Activated CD4-positive, alpha-beta T cell treated with anti-CD3 and anti-CD28 coated beads for 36 hours (primary cell): ENCODE results near the gene EPB41L5. TPM values are rescaled to one million over a fixed set of nuclear protein-coding genes. Genes with fewer than 3 reads are reported as not detected.
"Not testable (repeated sequence)": the region's sequence is repeated elsewhere in the genome, so short reads cannot be mapped to it uniquely, and the experiment has no call there.

Experiments
- ATAC-seq: fragments of 200-7000 bp; cut with Tn5 transposase; one replicate; pipeline ENCODE4 v1.10.0; 2021; ENCODE audit warnings: mild to moderate bottlenecking, moderate library complexity
- CTCF ChIA-PET: fragments of 350-600 bp; sonication (Branson Sonifier 250); formaldehyde crosslinking; loops from one replicate; lab custom pipeline; 2021; ENCODE audit warnings: antibody characterized with exemption; lab: Charles Lee
- POLR2A ChIA-PET: fragments of 350-600 bp; sonication (Branson Sonifier 250); formaldehyde crosslinking; loops from one replicate; lab custom pipeline; 2021; ENCODE audit warnings: antibody characterized with exemption, inconsistent platforms; lab: Charles Lee
- DNase-seq: peaks from one replicate; pipeline ENCODE4 v3.0.0-alpha.2; 2020
- H3K27ac Mint-ChIP-seq: one replicate; pipeline ENCODE4 v1.8.0; 2021; ENCODE audit warnings: mixed read lengths
- H3K27me3 Mint-ChIP-seq: one replicate; pipeline ENCODE4 v1.8.0; 2021; ENCODE audit warnings: mixed read lengths
- H3K36me3 Mint-ChIP-seq: one replicate; pipeline ENCODE4 v1.8.0; 2021; ENCODE audit warnings: low read depth, mixed read lengths
- H3K4me1 Mint-ChIP-seq: one replicate; pipeline ENCODE4 v1.8.0; 2021; ENCODE audit warnings: mixed read lengths
- H3K4me3 Mint-ChIP-seq: one replicate; pipeline ENCODE4 v1.8.0; 2021; ENCODE audit warnings: mild to moderate bottlenecking, moderate library complexity, mixed read lengths
- H3K9me3 Mint-ChIP-seq: one replicate; pipeline ENCODE4 v1.8.0; 2021; ENCODE audit warnings: low read depth, mixed read lengths
- intact Hi-C, 2 experiments: fragments of 100-400 bp; cut with DNase I in 1 of 2; cut with micrococcal nuclease in 1 of 2; formaldehyde crosslinking; loops; one replicate each; pipeline versions ENCODE4 v1.14.2 to v1.15.1; 2022 to 2024; cut with DNase I, micrococcal nuclease
- total RNA-seq, 2 experiments: library from RNA; stranded (reverse); gene quantifications; one replicate each; pipeline ENCODE4 v1.2.3, GENCODE V29; 2021

EPB41L5 gene
- total RNA-seq, 2 experiments from 2014 or later: 2.2 to 2.4 TPM

DNA sequence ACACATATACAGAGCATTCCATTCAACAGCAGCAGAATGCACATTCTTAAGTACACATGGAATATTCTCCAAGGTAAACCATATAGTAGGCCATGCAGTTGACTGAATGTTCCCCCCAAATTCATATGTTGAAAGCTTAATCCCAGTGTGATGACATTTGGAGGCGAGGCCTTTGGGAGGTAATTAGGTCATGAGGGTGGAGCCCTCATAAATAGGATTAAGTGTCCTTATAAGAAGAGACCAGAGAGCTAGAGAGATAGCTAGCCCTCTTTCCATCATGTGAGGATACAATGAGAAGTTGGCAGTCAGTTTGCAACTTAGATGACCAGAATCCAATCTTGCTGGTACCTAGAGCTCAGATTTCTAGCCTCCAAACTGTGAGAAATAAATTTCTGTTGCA, 182.7 kb downstream of the EPB41L5 start:
- no peak overlapping the region for H3K4me3 Mint-ChIP-seq
- H3K27me3 Mint-ChIP-seq: no peaks in the 10 kb centered on the region
- ATAC-seq (no peak), DNase-seq (no peak)
- POLR2A ChIA-PET: no interaction called here
- H3K36me3 Mint-ChIP-seq: peaks cover 7% of the 10 kb centered on the region
- no peaks in the 10 kb centered on the region for H3K4me1 Mint-ChIP-seq
- peaks cover 24% of the 10 kb centered on the region for H3K9me3 Mint-ChIP-seq
- intact Hi-C loops: no loop called here
- CTCF ChIA-PET: interaction anchor here (0.7 to 1.6 kb wide), 2 partner anchors 19 to 85 kb away, joined by 4 to 6 read pairs; no protein-coding TSS in a partner anchor
- H3K27ac Mint-ChIP-seq: no peak overlapping the region

GRCh38 chr2:120199817-120200459, 187.1 kb downstream of the EPB41L5 start:
- ATAC-seq, H3K4me1 Mint-ChIP-seq, H3K36me3 Mint-ChIP-seq, H3K27ac Mint-ChIP-seq, H3K27me3 Mint-ChIP-seq, DNase-seq, H3K4me3 Mint-ChIP-seq: not testable (repeated sequence)
- intact Hi-C loops: loop anchor here in 1 of 2 experiments (10.0 kb wide), 1 partner anchor 485 kb away; no protein-coding TSS in a partner anchor
- ChIA-PET POLR2A (interaction anchor here (0.5 kb wide), 1 partner anchor 8 kb away, joined by 3 read pairs; no protein-coding TSS in a partner anchor), CTCF (interaction anchor here (0.6 kb wide), 3 partner anchors 24 to 313 kb away, joined by 3 read pairs; no protein-coding TSS in a partner anchor)
- peaks cover 11% of the 10 kb centered on the region for H3K9me3 Mint-ChIP-seq

GRCh38 chr2:120203251-120204021, 190.6 kb downstream of the EPB41L5 start:
- H3K9me3 Mint-ChIP-seq: peaks cover 3% of the 10 kb centered on the region
- CTCF ChIA-PET: interaction anchor here (0.7 to 1.1 kb wide), 4 partner anchors 29 to 463 kb away, joined by 3 to 6 read pairs (median 3); no protein-coding TSS in a partner anchor
- H3K36me3 Mint-ChIP-seq: no peaks in the 10 kb centered on the region
- no peak overlapping the region for H3K27ac Mint-ChIP-seq
- ATAC-seq (no peak), DNase-seq (no peak)
- POLR2A ChIA-PET: no interaction called here
- no peak overlapping the region for H3K4me3 Mint-ChIP-seq
- intact Hi-C loops: loop anchor here in 1 of 2 experiments (10.0 kb wide), 1 partner anchor 481 kb away; no protein-coding TSS in a partner anchor
- no peaks in the 10 kb centered on the region for H3K27me3 Mint-ChIP-seq
- H3K4me1 Mint-ChIP-seq: no peaks in the 10 kb centered on the region

DNA sequence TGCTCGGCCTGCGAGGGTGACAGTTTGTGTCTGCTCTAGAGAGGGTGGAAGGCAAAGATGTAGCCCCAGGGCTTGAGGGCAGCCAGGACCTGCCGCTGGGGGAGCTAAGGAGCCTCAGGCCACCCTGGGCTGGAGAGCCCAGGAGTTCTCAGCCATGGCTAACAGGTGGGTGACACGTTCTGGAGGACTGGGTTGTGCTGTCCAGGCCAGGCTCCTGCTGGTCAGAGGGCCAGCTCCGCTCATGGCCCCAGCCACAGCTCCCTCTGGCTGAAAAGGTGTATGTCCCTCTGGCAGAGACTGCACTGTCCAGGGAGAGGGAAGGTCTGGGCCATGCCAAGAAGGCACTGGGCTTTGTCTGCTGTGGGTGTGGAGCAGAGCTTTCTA, 191.1 kb downstream of the EPB41L5 start:
- Mint-ChIP-seq H3K4me1 (no peaks in the 10 kb centered on the region), H3K36me3 (no peaks in the 10 kb centered on the region)
- ATAC-seq: no peak

DNA sequence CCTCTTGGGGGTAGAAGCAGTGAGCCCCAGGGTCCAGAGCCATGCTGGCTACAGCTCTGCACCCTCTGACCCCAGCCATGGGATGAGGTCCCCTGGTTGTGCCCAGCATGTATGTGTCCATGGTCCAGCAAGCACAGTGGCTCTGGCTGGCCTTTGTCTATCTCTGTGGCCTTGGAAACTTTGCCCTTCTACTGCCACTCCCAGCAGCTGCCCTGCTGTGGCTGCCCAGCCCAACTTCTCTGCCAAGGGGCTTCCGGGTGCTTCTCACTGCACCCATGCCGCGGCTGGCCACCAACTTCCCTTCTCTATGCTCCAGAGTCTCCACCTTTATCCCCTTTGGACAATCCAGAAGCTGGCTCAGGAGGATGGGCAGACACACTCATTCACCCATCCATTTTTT, 191.5 kb downstream of the EPB41L5 start:
- Mint-ChIP-seq H3K36me3 (no peaks in the 10 kb centered on the region), H3K27me3 (no peaks in the 10 kb centered on the region), H3K9me3 (no peaks in the 10 kb centered on the region), H3K4me1 (no peaks in the 10 kb centered on the region), H3K4me3 (no peak overlapping the region), H3K27ac (no peak overlapping the region)
- intact Hi-C loops: loop anchor here in 1 of 2 experiments (10.0 kb wide), 1 partner anchor 480 kb away; no protein-coding TSS in a partner anchor
- ChIA-PET POLR2A (no interaction called here), CTCF (interaction anchor here (1.0 to 1.7 kb wide), 4 partner anchors 29 to 109 kb away, joined by 3 to 6 read pairs (median 4); no protein-coding TSS in a partner anchor)
- ATAC-seq: no peak
- no peak for DNase-seq

More for the DNA sequence above, 191.1 kb downstream of the EPB41L5 start:
- Mint-ChIP-seq H3K27me3 (no peaks in the 10 kb centered on the region), H3K4me3 (no peak overlapping the region), H3K9me3 (no peaks in the 10 kb centered on the region), H3K27ac (no peak overlapping the region)
- POLR2A ChIA-PET: no interaction called here
- no peak for DNase-seq
- intact Hi-C loops: loop anchor here in 1 of 2 experiments (10.0 kb wide), 1 partner anchor 481 kb away; no protein-coding TSS in a partner anchor
- CTCF ChIA-PET: interaction anchor here (1.1 to 1.2 kb wide), 3 partner anchors 107 to 463 kb away, joined by 3 to 6 read pairs (median 4); no protein-coding TSS in a partner anchor

GRCh38 chr2:120204945-120205670, 192.2 kb downstream of the EPB41L5 start:
- Mint-ChIP-seq H3K9me3 (no peaks in the 10 kb centered on the region), H3K27me3 (no peaks in the 10 kb centered on the region), H3K27ac (no peak overlapping the region), H3K36me3 (no peaks in the 10 kb centered on the region), H3K4me3 (no peak overlapping the region), H3K4me1 (peaks cover 3% of the 10 kb centered on the region)
- CTCF ChIA-PET: interaction anchor here (1.0 to 1.7 kb wide), 3 partner anchors 30 to 108 kb away, joined by 3 to 5 read pairs (median 4); no protein-coding TSS in a partner anchor
- ATAC-seq (no peak), DNase-seq (no peak)
- intact Hi-C loops: loop anchor here in 1 of 2 experiments (10.0 kb wide), 1 partner anchor 480 kb away; no protein-coding TSS in a partner anchor
- POLR2A ChIA-PET: no interaction called here

GRCh38 chr2:120206022-120206581, 193.2 kb downstream of the EPB41L5 start:
- Mint-ChIP-seq H3K36me3 (no peaks in the 10 kb centered on the region), H3K4me1 (peaks cover 4% of the 10 kb centered on the region), H3K27ac (no peak overlapping the region), H3K9me3 (no peaks in the 10 kb centered on the region), H3K4me3 (no peak overlapping the region), H3K27me3 (no peaks in the 10 kb centered on the region)
- peak; percentile 80 for ATAC-seq
- ChIA-PET POLR2A (no interaction called here), CTCF (interaction anchor here (1.0 to 1.7 kb wide), 3 partner anchors 10 to 107 kb away, joined by 3 to 5 read pairs (median 3); no protein-coding TSS in a partner anchor)
- intact Hi-C loops: loop anchor here (1.0 to 10.0 kb wide), 2 partner anchors 107 to 479 kb away; no protein-coding TSS in a partner anchor
- peak; percentile 75 for DNase-seq

GRCh38 chr2:120208381-120209353, 195.8 kb downstream of the EPB41L5 start:
- ChIA-PET POLR2A (interaction anchor here (0.8 kb wide), 1 partner anchor 9 kb away, joined by 3 read pairs; no protein-coding TSS in a partner anchor), CTCF (interaction anchor here (0.7 to 1.4 kb wide), 3 partner anchors 10 to 628 kb away, joined by 3 to 4 read pairs (median 4); no protein-coding TSS in a partner anchor)
- peaks cover 4% of the 10 kb centered on the region for H3K4me1 Mint-ChIP-seq
- DNase-seq (no peak), ATAC-seq (no peak)
- H3K36me3 Mint-ChIP-seq: no peaks in the 10 kb centered on the region
- H3K27ac Mint-ChIP-seq: no peak overlapping the region
- intact Hi-C loops: loop anchor here in 1 of 2 experiments (10.0 kb wide), 1 partner anchor 476 kb away; no protein-coding TSS in a partner anchor
- H3K27me3 Mint-ChIP-seq: no peaks in the 10 kb centered on the region
- no peaks in the 10 kb centered on the region for H3K9me3 Mint-ChIP-seq
- H3K4me3 Mint-ChIP-seq: no peak overlapping the region

DNA sequence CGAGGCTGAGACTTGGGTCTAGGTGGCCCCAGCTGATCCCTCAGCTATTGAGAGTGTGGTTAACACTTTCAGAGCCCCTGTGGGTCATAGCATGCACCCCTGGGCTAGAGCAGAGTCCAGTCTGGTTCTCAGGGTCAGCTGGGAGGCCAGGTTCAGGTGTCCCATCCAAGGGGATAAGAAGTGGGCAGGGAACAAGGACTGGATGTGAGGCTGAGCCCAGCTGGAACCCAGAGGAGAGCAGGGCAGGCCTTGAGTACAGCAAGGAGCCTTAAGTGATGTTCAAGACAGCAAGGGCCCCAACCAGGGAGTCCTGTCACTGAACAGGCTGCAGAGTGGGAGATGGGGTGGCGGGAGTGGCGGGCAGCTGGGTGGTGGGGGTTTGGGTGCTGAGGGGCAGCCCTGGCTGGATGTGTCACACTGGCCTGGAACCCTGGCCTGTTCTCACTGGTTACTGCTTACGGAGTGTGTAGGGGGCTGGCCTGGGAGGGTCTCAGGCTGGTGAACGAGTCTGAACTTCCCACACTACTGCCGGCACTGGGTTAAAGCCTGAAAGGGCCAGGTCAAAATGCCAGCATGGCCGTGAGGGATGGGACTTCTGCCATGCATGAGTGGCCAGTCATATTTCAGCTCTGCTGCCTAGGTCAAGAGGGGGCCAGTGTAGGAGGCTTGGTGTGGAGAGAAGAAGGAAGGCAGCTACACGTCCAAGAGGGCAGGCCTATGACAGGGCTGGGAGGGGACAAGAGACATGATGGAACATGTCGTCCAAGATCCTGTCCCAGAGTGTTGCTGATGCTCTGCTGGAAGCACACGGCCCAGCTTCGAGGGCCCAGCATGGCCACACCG, 196.8 kb downstream of the EPB41L5 start:
- ChIA-PET CTCF (interaction anchor here (0.7 to 1.4 kb wide), 2 partner anchors 35 to 715 kb away, joined by 3 read pairs; no protein-coding TSS in a partner anchor), POLR2A (no interaction called here)
- Mint-ChIP-seq H3K36me3 (no peaks in the 10 kb centered on the region), H3K27ac (peak overlapping the region; percentile 13), H3K4me1 (peaks cover 4% of the 10 kb centered on the region), H3K9me3 (no peaks in the 10 kb centered on the region), H3K27me3 (no peaks in the 10 kb centered on the region), H3K4me3 (no peak overlapping the region)
- ATAC-seq (no peak), DNase-seq (no peak)
- intact Hi-C loops: loop anchor here in 1 of 2 experiments (10.0 kb wide), 1 partner anchor 475 kb away; no protein-coding TSS in a partner anchor
